GM21576 (cell line): ENCODE data around the gene RAD51B.
"Not testable (repeated sequence)": the region's sequence is repeated elsewhere in the genome, so short reads cannot be mapped to it uniquely, and the experiment has no call there.

Source experiments
- ATAC-seq: cut with Tn5 transposase; IDR thresholded peaks from one replicate; pipeline ENCODE4 v1.9.1; 2021; ENCODE audit warnings: mild to moderate bottlenecking, moderate library complexity; ENCODE audit not compliant: unreplicated experiment

The RAD51B gene

GRCh38 chr14:68696266-68696665 lies 876.7 kb downstream of the RAD51B start:
- ATAC-seq = no peak

- no peak for ATAC-seq
Measured at GRCh38 chr14:68696721-68697495, 877.3 kb downstream of the RAD51B start.

- ATAC-seq = not testable (repeated sequence)
Measured at GRCh38 chr14:68698773-68699172, 879.2 kb downstream of the RAD51B start.

GRCh38 chr14:68701001-68701741 lies 881.6 kb downstream of the RAD51B start:
- no peak for ATAC-seq

GRCh38 chr14:68702135-68702534 lies 882.6 kb downstream of the RAD51B start:
- ATAC-seq = no peak

- ATAC-seq = no peak
Measured at GRCh38 chr14:68702578-68702977, 883.0 kb downstream of the RAD51B start.

GRCh38 chr14:68703093-68703492 lies 883.5 kb downstream of the RAD51B start:
- no peak for ATAC-seq

GRCh38 chr14:68704736-68705720 lies 885.4 kb downstream of the RAD51B start:
- no peak for ATAC-seq

GRCh38 chr14:68705741-68706283 lies 886.2 kb downstream of the RAD51B start:
- no peak for ATAC-seq

GRCh38 chr14:68707482-68707881 lies 887.9 kb downstream of the RAD51B start:
- no peak for ATAC-seq

- no peak for ATAC-seq
Measured at GRCh38 chr14:68708343-68708742, 888.8 kb downstream of the RAD51B start.

- no peak for ATAC-seq
Measured at GRCh38 chr14:68709007-68709406, 889.4 kb downstream of the RAD51B start.

GRCh38 chr14:68710776-68711175 lies 891.2 kb downstream of the RAD51B start:
- ATAC-seq = no peak

GRCh38 chr14:68711561-68712309 lies 892.2 kb downstream of the RAD51B start:
- ATAC-seq = no peak

GRCh38 chr14:68712703-68713370 lies 893.3 kb downstream of the RAD51B start:
- no peak for ATAC-seq

GRCh38 chr14:68713782-68714181 lies 894.2 kb downstream of the RAD51B start:
- ATAC-seq = no peak

- ATAC-seq = no peak
Measured at GRCh38 chr14:68714991-68715924, 895.7 kb downstream of the RAD51B start.

- ATAC-seq = no peak
Measured at GRCh38 chr14:68716698-68717097, 897.1 kb downstream of the RAD51B start.
